Stimulated activated CD8-positive, alpha-beta memory T cell treated with anti-CD3 and anti-CD28 coated beads, Interleukin-4, amount 100 ng/mL, for 1 hour (primary cell): Measurements from ENCODE around the gene TRMO.
"Not testable (repeated sequence)": the region's sequence is repeated elsewhere in the genome, so short reads cannot be mapped to it uniquely, and the experiment has no call there.

Source experiments
- DNase-seq, 2 donors: peaks; one replicate each; pipeline ENCODE4 v3.0.0-alpha.2; 2020; ENCODE audit warnings: low read depth in 2 of 2, low spot score in 1 of 2

The TRMO gene

GRCh38 chr9:97921959-97922724 is at the start of gene TRMO:
Gene TRMO, minus strand, starts transcription at chr9:97922500. Its CDS starts 7 bp downstream, at chr9:97922493.
- peak; percentile 97 to 100 for DNase-seq

GRCh38 chr9:97970165-97970564 is 47.9 kb upstream of the TRMO start:
- no peak for DNase-seq

GRCh38 chr9:97969014-97969413 is 46.7 kb upstream of the TRMO start:
- DNase-seq, result no peak

- no peak for DNase-seq
These were observed 44.2 kb upstream of the TRMO start for GRCh38 chr9:97966493-97966892.

- DNase-seq, result no peak
These were observed 42.6 kb upstream of the TRMO start for GRCh38 chr9:97964901-97965300.

- DNase-seq, result no peak
These were observed 40.9 kb upstream of the TRMO start for GRCh38 chr9:97963232-97963631.

GRCh38 chr9:97962575-97962974 is 40.3 kb upstream of the TRMO start:
- DNase-seq, result no peak

GRCh38 chr9:97962136-97962535 is 39.8 kb upstream of the TRMO start:
- DNase-seq, result no peak

- no peak for DNase-seq
These were observed 39.1 kb upstream of the TRMO start for GRCh38 chr9:97961361-97961760.

- not testable (repeated sequence) for DNase-seq
These were observed 38.5 kb upstream of the TRMO start for GRCh38 chr9:97960678-97961328.

GRCh38 chr9:97959585-97959984 is 37.3 kb upstream of the TRMO start:
- no peak for DNase-seq

- DNase-seq, result no peak
These were observed 36.7 kb upstream of the TRMO start for GRCh38 chr9:97958812-97959511.

- no peak for DNase-seq
These were observed 34.0 kb upstream of the TRMO start for GRCh38 chr9:97956331-97956730.

GRCh38 chr9:97954550-97954989 is 32.3 kb upstream of the TRMO start:
- peak; percentile 13 to 17 for DNase-seq

- DNase-seq, result not testable (repeated sequence)
These were observed 28.6 kb upstream of the TRMO start for GRCh38 chr9:97950873-97951272.

GRCh38 chr9:97947094-97947493 is 24.8 kb upstream of the TRMO start:
- DNase-seq, result not testable (repeated sequence)

GRCh38 chr9:97945470-97945869 is 23.2 kb upstream of the TRMO start:
- not testable (repeated sequence) for DNase-seq

- no peak for DNase-seq
These were observed 22.3 kb upstream of the TRMO start for GRCh38 chr9:97944612-97945011.

- DNase-seq, result no peak
These were observed 21.1 kb upstream of the TRMO start for GRCh38 chr9:97943308-97943855.

- DNase-seq, result no peak
These were observed 19.0 kb upstream of the TRMO start for GRCh38 chr9:97941323-97941722.

- no peak for DNase-seq
These were observed 18.4 kb upstream of the TRMO start for GRCh38 chr9:97940741-97941140.

GRCh38 chr9:97940233-97940632 is 17.9 kb upstream of the TRMO start:
- no peak for DNase-seq
